Activated naive CD4-positive, alpha-beta T cell treated with anti-CD3 and anti-CD28 coated beads, Interleukin-2, amount 50 U/mL, for 24 hours (primary cell): Measurements from ENCODE around the gene ZNF622.
"Not testable (repeated sequence)": the region's sequence is repeated elsewhere in the genome, so short reads cannot be mapped to it uniquely, and the experiment has no call there.

ENCODE experiments used
- H3K27ac Mint-ChIP-seq: one replicate; pipeline ENCODE4 v1.8.0; 2021; ENCODE audit warnings: mild to moderate bottlenecking, mixed read lengths
- H3K27me3 Mint-ChIP-seq: one replicate; pipeline ENCODE4 v1.8.0; 2021; ENCODE audit warnings: mixed read lengths
- H3K36me3 Mint-ChIP-seq: one replicate; pipeline ENCODE4 v1.8.0; 2021; ENCODE audit warnings: mixed read lengths
- H3K4me1 Mint-ChIP-seq: one replicate; pipeline ENCODE4 v1.8.0; 2021; ENCODE audit warnings: mixed read lengths
- H3K4me3 Mint-ChIP-seq: one replicate; pipeline ENCODE4 v1.8.0; 2021; ENCODE audit warnings: mild to moderate bottlenecking, mixed read lengths
- H3K9me3 Mint-ChIP-seq: one replicate; pipeline ENCODE4 v1.8.0; 2021; ENCODE audit warnings: mixed read lengths

ZNF622 gene

DNA sequence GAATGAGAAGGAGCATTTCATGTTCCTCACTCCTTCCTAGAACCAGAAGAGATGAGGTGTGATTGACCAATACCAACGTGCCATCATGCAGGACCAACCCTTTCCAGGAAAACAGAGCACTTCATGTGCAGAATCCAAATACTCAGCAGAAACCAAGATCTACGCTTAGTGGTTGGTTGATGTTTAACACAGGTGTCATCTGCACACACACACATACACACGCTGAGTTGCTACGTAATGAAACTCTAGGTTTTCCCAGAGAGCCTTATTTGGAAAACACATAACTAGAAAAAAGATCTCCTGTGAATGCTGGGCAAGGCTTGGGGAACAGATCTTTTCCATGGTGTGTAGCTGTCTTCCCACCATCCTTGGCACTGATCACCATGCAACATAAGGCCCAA lies 21.1 kb upstream of the ZNF622 start:
- H3K9me3 Mint-ChIP-seq = no peaks in the 10 kb centered on the region
- H3K4me3 Mint-ChIP-seq = no peak overlapping the region
- H3K27me3 Mint-ChIP-seq = no peaks in the 10 kb centered on the region
- peaks cover 59% of the 10 kb centered on the region for H3K4me1 Mint-ChIP-seq
- peaks cover 1% of the 10 kb centered on the region for H3K36me3 Mint-ChIP-seq
- H3K27ac Mint-ChIP-seq = no peak overlapping the region

DNA sequence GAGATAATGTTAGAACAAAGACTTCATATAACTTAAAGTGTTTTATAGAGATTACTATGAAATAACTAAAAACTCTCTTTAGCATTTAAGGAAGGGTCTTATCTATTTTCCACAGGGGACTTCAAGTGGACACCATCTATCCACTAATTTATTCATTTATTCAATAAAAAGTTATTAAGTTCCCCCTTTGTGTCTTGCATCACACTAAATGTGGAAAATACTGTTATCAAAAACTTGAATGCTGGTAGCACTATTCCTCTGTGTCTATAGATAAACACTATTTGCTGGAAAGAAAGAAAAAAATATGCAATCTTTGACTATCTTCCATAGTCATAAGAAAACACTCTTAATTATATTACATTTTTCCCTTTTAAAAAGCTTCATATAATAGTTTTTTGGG lies 20.1 kb upstream of the ZNF622 start:
- Mint-ChIP-seq H3K27me3 (no peaks in the 10 kb centered on the region), H3K27ac (no peak overlapping the region), H3K4me3 (no peak overlapping the region), H3K4me1 (peaks cover 51% of the 10 kb centered on the region), H3K36me3 (peaks cover 4% of the 10 kb centered on the region), H3K9me3 (no peaks in the 10 kb centered on the region)

DNA sequence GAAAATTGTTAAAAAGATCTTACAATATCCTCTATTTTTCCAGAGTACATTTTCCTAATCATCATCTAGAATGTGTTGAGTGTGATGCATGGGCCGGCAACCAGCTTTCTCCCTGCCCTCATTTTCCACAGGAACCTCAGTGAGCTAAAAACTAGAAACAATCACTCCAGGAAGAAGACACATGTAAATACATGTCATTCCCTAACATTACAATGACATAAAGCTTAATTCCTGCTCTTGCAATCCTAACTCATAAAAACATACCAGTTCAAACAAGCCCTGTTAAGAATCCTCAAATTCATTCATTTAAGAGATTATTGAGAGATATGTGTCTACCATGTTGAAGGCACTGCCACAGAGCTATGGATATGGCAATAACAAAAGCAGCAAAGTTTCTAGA lies 18.5 kb upstream of the ZNF622 start:
- Mint-ChIP-seq H3K4me1 (peaks cover 43% of the 10 kb centered on the region), H3K36me3 (peaks cover 5% of the 10 kb centered on the region), H3K27ac (no peak overlapping the region), H3K27me3 (no peaks in the 10 kb centered on the region), H3K4me3 (no peak overlapping the region), H3K9me3 (no peaks in the 10 kb centered on the region)

DNA sequence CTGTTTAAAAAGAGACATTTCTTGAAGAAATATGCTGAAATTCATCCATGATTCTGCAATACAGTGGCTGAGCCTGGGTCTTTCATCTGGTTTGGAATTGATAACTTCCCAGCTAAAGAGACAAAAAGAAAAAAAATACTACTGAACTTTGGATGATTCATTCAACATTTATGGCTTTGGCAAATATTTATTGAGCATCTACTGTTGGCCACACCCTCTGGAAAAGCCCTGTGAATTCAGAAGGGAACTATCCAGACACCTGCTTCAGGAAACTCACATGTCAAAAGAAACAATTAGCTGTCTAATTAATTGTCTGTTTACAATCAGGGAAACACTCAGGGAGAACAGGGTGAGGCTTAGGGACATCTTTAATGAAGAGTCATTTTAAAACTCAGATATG lies 17.8 kb upstream of the ZNF622 start:
- H3K4me3 Mint-ChIP-seq = no peak overlapping the region
- peaks cover 47% of the 10 kb centered on the region for H3K4me1 Mint-ChIP-seq
- H3K27ac Mint-ChIP-seq = no peak overlapping the region
- no peaks in the 10 kb centered on the region for H3K27me3 Mint-ChIP-seq
- H3K9me3 Mint-ChIP-seq = no peaks in the 10 kb centered on the region
- H3K36me3 Mint-ChIP-seq = peaks cover 7% of the 10 kb centered on the region

DNA sequence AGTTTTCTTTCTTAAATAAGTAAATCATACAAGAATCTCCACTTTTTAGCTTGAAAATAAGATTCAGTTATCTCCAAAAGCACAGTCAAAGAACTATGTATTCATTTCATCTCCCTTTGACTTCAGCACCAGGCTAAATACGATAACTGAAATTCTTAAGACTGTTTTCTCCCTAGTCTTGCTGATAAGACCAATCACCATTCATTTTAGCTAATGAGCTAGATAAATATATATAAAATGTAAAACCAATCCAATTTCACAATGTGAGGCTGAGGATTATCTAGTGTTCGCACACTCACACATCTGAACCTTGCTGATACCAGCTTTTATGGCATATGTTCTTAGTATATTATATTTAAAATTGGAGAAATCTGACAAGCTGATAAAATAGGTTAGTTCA lies 17.3 kb upstream of the ZNF622 start:
- H3K4me1 Mint-ChIP-seq = peaks cover 42% of the 10 kb centered on the region
- H3K4me3 Mint-ChIP-seq = no peak overlapping the region
- H3K27me3 Mint-ChIP-seq = no peaks in the 10 kb centered on the region
- H3K36me3 Mint-ChIP-seq = peaks cover 7% of the 10 kb centered on the region
- no peaks in the 10 kb centered on the region for H3K9me3 Mint-ChIP-seq
- no peak overlapping the region for H3K27ac Mint-ChIP-seq

DNA sequence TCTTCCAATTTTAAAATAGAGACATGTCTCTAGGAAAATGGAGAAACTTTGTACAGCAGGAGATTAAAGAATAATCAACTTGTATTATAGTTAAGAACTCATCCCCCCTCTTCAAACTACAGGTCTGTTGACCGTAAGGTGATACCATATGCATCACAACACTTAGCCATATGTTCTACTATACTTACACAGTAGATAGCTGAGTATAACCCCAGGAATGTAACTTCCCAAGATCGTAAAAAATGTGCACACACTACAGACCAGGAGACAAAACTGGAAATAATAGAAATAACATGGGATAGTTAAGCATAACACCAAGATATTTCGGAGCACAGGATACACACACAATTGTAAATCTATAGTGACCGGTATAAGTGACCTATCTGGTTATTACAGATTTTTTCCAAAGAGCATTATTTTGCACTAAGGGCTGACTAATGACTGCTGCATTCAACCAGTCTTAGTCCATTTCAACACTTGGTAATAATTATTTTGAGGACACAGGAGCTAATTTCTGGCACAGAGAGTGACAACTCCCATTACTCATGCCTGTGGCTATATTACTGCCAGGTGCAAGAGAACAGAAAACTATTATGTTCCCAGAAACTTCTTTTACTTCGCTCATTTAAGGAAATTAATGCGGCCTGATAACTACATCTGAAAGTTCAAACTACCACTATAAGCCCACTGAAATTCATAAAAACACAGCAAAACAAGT lies 15.4 kb upstream of the ZNF622 start:
- peaks cover 8% of the 10 kb centered on the region for H3K36me3 Mint-ChIP-seq

DNA sequence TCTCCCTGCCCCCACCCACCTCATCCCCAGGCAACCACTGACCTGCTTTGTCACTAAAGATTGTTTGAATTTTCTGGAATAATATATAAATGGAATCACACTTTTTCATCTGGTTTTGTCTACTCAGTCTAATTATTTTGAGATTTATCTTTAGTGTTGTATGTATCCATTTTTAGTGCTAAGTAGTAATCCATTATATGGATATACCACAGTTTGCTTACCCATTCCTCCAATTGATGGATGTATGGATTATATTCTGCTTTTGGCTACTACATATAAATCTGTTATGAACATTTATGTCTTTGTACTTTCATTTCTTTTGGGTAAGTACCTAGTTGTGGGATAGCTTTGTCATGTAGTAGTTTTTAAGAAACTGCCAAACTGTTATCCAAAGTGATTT lies 14.5 kb upstream of the ZNF622 start:
- Mint-ChIP-seq H3K4me3 (no peak overlapping the region), H3K9me3 (no peaks in the 10 kb centered on the region), H3K27me3 (no peaks in the 10 kb centered on the region), H3K4me1 (peaks cover 31% of the 10 kb centered on the region), H3K36me3 (peaks cover 8% of the 10 kb centered on the region), H3K27ac (no peak overlapping the region)

More for the DNA sequence above, 15.4 kb upstream of the ZNF622 start:
- Mint-ChIP-seq H3K4me1 (peaks cover 29% of the 10 kb centered on the region), H3K4me3 (no peak overlapping the region), H3K27me3 (no peaks in the 10 kb centered on the region), H3K9me3 (no peaks in the 10 kb centered on the region), H3K27ac (peak overlapping the region; percentile 47)

DNA sequence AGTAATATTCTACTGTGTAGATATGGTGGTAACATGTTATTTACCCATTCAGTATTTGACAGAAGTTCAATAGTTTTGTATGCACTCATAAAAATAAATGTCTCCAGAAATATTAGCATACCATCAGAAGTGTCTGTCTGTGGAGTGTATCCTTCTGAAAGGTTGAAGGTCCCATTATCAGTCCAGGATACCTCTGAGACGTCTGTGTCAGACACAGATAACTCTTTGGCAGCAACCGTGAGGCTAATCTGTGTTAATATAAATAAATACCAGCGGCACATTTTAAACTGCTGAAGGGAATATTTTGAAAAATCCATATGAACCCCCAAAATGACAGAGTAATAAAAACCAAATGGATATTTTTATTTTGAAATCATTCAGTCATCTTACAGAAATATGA lies 11.9 kb upstream of the ZNF622 start:
- Mint-ChIP-seq H3K4me3 (no peak overlapping the region), H3K27me3 (no peaks in the 10 kb centered on the region), H3K9me3 (no peaks in the 10 kb centered on the region), H3K27ac (no peak overlapping the region), H3K36me3 (peaks cover 8% of the 10 kb centered on the region), H3K4me1 (peaks cover 29% of the 10 kb centered on the region)

DNA sequence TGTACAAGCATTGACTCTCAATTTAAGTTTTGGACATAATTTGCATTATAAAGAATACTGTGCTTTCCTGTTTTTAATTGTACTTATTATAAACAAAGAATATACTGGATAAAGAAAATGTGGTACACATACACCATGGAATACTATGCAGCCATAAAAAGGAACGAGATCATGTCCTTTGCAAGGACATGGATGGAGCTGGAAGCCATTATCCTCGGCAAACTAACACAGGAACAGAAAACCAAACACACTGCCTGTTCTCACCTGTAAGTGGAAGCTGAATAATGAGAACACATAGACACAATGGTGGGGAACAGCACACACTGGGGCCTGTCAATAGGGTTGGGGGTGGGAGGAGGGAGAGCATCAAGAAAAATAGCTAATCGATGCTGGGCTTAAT lies 10.8 kb upstream of the ZNF622 start:
- H3K9me3 Mint-ChIP-seq, H3K27me3 Mint-ChIP-seq, H3K36me3 Mint-ChIP-seq, H3K4me3 Mint-ChIP-seq, H3K27ac Mint-ChIP-seq: not testable (repeated sequence)
- peaks cover 33% of the 10 kb centered on the region for H3K4me1 Mint-ChIP-seq

DNA sequence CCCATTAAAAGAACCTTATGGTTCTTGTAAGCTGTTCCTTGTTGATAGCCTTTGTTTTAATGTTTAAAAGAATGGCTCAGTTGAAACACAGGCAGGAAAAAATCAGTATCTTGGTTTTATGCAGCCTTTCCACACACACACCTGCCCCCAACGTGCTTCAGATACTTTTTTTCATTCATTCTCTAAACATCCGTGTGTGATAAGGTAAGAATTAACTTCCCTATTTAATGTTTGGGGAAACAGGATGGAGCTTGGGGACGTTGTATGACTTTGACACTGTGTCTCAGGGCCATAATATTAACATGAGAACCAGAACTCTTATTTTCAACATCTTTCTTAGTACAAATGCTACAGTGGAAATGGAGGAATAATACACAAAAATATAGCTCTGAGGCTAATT lies 5.8 kb upstream of the ZNF622 start:
- no peak overlapping the region for H3K4me3 Mint-ChIP-seq
- H3K4me1 Mint-ChIP-seq = peaks cover 66% of the 10 kb centered on the region
- peaks cover 4% of the 10 kb centered on the region for H3K36me3 Mint-ChIP-seq
- no peaks in the 10 kb centered on the region for H3K27me3 Mint-ChIP-seq
- no peaks in the 10 kb centered on the region for H3K9me3 Mint-ChIP-seq
- H3K27ac Mint-ChIP-seq = peak overlapping the region; percentile 52

DNA sequence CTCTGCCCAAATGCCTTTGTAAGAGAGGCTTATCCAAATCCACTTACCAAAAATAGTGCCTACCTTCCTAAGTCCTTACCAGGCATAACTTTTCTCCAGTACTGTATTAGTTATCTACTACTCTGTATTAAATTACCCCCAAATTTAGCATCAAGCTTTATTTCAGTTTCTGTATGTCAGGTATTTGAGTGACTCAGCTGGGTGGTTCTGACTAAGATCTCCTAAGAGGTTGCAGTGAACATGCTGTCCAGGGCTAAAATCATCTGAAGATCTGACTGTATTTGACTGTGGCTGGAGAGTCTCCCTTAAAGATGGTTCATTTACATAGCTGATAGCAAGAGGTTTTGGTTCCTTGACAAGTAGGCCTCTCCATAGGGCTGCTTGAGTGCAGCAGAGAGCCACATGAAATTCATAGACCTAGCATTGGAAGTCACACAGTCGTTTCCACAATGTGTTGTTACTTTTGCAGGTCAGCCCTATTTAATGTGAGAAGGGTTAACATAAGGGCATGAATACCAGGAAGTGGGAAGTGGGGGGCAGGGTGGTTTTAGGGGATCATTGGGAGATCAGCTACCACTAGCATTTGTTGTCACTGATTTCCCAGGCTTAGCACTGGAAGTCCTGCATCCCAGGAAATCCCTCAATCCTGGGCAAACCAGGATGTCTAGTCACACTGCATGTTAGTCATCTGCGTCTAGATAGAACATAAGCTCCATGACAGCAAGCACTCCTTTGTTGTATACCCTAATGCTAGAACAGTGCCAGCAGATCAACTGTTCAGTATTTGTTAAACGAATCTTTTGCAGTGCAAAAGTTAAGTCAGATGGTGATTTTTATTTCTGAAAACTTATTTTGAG lies 2.0 kb upstream of the ZNF622 start:
- Mint-ChIP-seq H3K4me1 (peaks cover 81% of the 10 kb centered on the region), H3K27me3 (no peaks in the 10 kb centered on the region), H3K4me3 (peak overlapping the region; percentile 99), H3K36me3 (peaks cover 13% of the 10 kb centered on the region), H3K27ac (peak overlapping the region; percentile 93), H3K9me3 (no peaks in the 10 kb centered on the region)

DNA sequence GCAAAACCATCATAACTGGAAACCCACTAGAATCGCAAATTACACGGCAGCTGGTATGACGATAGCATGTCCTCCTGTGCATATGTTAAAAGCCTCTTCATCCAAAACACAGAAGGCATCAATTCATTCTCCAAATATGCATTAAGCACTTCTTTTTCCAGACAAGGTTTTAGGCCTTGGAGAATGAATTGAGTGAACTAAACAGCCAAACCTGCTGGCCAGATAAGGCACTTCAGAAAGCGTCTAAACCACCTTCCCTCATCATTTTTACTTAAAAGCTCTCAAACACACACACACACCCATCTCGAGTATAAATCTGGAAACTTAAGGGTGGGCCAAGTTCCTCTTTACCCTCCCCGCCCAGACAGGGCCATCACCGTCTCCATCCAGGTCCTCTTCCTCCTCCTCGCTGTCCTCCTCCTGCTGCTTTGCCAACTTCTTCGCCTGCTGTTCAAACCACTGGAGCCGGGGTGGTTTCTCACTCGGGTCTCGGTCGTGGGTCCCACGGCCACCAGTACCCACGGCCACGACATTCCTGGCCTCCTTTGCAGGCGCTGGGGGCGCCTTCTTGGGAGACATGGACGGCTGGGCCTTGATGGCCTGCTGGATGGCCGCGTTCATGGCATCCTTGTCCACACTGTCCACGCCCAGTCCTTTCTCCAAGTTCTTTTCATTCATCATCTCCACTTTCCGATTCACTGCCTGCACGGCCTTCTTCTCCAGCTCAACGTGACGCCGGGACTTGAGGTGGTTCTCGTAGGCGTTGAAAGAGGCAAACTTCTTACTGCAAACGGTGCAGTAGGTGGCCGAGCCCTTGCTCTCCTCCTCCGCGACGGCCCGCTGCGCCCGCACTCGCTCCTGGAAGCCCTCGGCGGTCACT lies 696 bp downstream of the ZNF622 start:
- Mint-ChIP-seq H3K36me3 (peaks cover 23% of the 10 kb centered on the region), H3K4me3 (peak overlapping the region; percentile 99), H3K27me3 (no peaks in the 10 kb centered on the region), H3K27ac (peak overlapping the region; percentile 98), H3K9me3 (no peaks in the 10 kb centered on the region), H3K4me1 (peaks cover 87% of the 10 kb centered on the region)

DNA sequence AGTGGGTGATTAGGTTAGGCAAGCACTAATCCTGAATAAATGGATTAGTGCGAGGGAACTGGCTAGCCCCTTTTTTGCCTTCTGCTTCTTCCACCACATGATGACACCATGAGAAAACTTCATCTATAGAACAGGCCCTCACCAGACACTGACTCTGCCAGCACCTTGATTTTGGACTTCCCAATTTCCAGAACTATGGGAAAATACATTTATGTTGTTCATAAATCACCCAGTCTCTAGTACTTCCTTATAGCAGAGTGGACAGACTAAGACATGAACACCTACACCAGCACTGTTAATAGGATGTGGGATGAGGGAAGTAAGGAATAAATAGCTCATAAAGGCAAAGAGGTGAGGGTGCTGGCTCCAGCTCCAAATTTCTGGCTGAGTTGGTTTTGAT lies 1.4 kb downstream of the ZNF622 start:
- H3K27me3 Mint-ChIP-seq = no peaks in the 10 kb centered on the region
- H3K9me3 Mint-ChIP-seq = no peaks in the 10 kb centered on the region
- peak overlapping the region; percentile 99 for H3K4me3 Mint-ChIP-seq
- no peak overlapping the region for H3K27ac Mint-ChIP-seq
- peaks cover 88% of the 10 kb centered on the region for H3K4me1 Mint-ChIP-seq
- peaks cover 26% of the 10 kb centered on the region for H3K36me3 Mint-ChIP-seq

DNA sequence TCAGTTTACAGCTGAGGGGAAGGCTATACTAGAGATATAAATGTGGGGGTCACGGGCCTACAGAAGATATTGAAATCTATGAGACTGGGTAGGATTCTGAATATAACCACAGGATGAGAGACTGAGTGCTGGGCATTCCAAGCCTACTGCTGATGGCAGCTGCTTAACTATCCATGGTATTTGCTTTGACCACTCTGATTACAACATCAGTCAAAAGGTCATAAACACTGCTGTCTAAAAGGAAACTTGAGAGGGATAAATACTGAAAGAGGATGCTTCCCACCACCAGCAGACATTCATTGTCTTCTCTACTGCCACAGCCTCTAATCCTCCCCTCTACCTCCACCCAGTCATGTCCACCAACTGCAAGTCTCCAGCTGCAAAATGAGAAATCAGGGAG lies 3.8 kb downstream of the ZNF622 start:
- Mint-ChIP-seq H3K36me3 (peaks cover 27% of the 10 kb centered on the region), H3K27me3 (no peaks in the 10 kb centered on the region), H3K4me3 (peak overlapping the region; percentile 64), H3K27ac (peak overlapping the region; percentile 80), H3K4me1 (peaks cover 88% of the 10 kb centered on the region), H3K9me3 (no peaks in the 10 kb centered on the region)

DNA sequence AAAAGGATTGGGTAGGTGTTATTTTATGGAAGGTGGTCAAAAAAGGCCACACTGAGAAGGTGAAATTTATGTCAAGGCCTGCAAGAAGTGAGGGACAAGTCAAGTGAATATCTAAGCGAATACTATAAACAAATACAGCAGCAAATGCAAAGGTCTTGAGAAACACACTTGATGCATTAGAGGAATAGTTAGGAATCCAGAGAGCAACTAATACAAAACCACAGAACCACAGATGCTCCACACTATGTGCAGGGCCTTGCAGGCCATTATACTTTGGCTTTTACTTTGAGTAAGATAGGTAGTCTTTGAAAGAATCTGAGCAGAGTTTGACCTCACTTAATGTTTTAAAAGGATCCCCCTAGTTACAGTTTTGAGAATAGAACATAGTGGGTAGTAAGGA lies 4.6 kb downstream of the ZNF622 start:
- no peaks in the 10 kb centered on the region for H3K27me3 Mint-ChIP-seq
- H3K9me3 Mint-ChIP-seq = no peaks in the 10 kb centered on the region
- H3K36me3 Mint-ChIP-seq = peaks cover 34% of the 10 kb centered on the region
- peak overlapping the region; percentile 63 for H3K27ac Mint-ChIP-seq
- peaks cover 91% of the 10 kb centered on the region for H3K4me1 Mint-ChIP-seq
- peak overlapping the region; percentile 64 for H3K4me3 Mint-ChIP-seq
